ENCODE data around the gene CA12. TPM values are rescaled to one million over a fixed set of nuclear protein-coding genes. Genes with fewer than 3 reads are reported as not detected.
A peak's percentile ranks its signal among the peaks of the same experiment; 100 is the strongest.

Gene CA12
- total RNA-seq, 4 donors from 2014 or later, result 13.3 to 46.7 (median 17.5) TPM

DNA sequence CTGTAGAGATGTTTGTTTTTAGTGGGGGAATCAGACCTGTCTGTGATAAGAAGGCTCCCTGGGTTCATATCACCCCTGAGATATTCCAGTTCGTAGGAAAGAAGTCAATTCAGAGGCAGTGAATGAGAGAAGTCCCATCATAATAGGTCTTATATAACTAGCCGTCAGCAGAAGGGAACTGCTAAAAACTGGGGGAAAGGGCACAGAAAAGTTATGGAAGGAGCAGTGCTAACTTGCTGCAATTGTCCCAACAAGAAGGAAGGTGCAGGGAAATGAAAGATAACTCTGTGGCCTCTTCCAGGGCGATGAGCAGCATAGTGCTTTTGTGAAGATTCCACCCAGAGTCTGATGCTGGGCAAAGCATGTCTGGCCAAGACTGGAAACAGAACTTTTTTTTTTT, 9.0 kb upstream of the CA12 start:
- Histone ChIP-seq H3K9me3 (no peaks in the 10 kb centered on the region), H3K4me1 (peaks cover 0 to 37% (median 3%) of the 10 kb centered on the region in 3 donors), H3K27ac (no peak overlapping the region), H3K4me3 (no peak overlapping the region), H3K27me3 (no peaks in the 10 kb centered on the region), H3K36me3 (no peaks in the 10 kb centered on the region)
- ATAC-seq, result no peak
- WGBS, 2 donors (ENCODE audit: low coverage in 1 of 2), result 38 to 44% methylated on average over 2 to 3 of the region's 3 CpGs
- TF ChIP-seq POLR2A (IDR thresholded peaks at IDR 0.05) (no peak), POLR2AphosphoS5 (IDR thresholded peaks at IDR 0.05) (no peak), EP300 (IDR thresholded peaks at IDR 0.05) (no peak)
- TF ChIP-seq, protein P1, sequence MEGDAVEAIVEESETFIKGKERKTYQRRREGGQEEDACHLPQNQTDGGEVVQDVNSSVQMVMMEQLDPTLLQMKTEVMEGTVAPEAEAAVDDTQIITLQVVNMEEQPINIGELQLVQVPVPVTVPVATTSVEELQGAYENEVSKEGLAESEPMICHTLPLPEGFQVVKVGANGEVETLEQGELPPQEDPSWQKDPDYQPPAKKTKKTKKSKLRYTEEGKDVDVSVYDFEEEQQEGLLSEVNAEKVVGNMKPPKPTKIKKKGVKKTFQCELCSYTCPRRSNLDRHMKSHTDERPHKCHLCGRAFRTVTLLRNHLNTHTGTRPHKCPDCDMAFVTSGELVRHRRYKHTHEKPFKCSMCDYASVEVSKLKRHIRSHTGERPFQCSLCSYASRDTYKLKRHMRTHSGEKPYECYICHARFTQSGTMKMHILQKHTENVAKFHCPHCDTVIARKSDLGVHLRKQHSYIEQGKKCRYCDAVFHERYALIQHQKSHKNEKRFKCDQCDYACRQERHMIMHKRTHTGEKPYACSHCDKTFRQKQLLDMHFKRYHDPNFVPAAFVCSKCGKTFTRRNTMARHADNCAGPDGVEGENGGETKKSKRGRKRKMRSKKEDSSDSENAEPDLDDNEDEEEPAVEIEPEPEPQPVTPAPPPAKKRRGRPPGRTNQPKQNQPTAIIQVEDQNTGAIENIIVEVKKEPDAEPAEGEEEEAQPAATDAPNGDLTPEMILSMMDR (IDR thresholded peaks at IDR 0.05), result no peak

- TF ChIP-seq POLR2A (IDR thresholded peaks at IDR 0.05), result no peak
- no peak for ATAC-seq
- Histone ChIP-seq H3K27ac (no peak overlapping the region), H3K27me3 (no peaks in the 10 kb centered on the region), H3K9me3 (no peaks in the 10 kb centered on the region), H3K36me3 (no peaks in the 10 kb centered on the region), H3K4me3 (no peak overlapping the region), H3K4me1 (peaks cover 0 to 37% (median 3%) of the 10 kb centered on the region in 3 donors)
- WGBS, 2 donors (ENCODE audit: low coverage in 1 of 2), result 77 to 79% methylated on average over 4 to 5 of the region's 6 CpGs
These were observed 8.4 kb upstream of the CA12 start for GRCh38 chr15:63389902-63390670.

- H3K4me3 ChIP-seq, result no peak overlapping the region
- H3K4me1 ChIP-seq, result peaks cover 0 to 37% (median 3%) of the 10 kb centered on the region in 3 donors
- TF ChIP-seq EP300 (IDR thresholded peaks at IDR 0.05) (no peak), POLR2AphosphoS5 (IDR thresholded peaks at IDR 0.05) (no peak), POLR2A (IDR thresholded peaks at IDR 0.05) (no peak)
- TF ChIP-seq, protein P1 (IDR thresholded peaks at IDR 0.05), result no peak
- H3K9me3 ChIP-seq, result no peaks in the 10 kb centered on the region
- H3K36me3 ChIP-seq, result no peaks in the 10 kb centered on the region
- H3K27ac ChIP-seq, result peak overlapping the region in 1 of 4 donors; percentile 59
- ATAC-seq, result no peak
- H3K27me3 ChIP-seq, result no peaks in the 10 kb centered on the region
- 79 to 83% methylated on average over 1 to 2 of the region's 5 CpGs for WGBS, 2 donors (ENCODE audit: low coverage in 1 of 2)
These were observed 6.9 kb upstream of the CA12 start for GRCh38 chr15:63388511-63388910.

- no peak for TF ChIP-seq EP300 (IDR thresholded peaks at IDR 0.05)
- H3K27me3 ChIP-seq, result no peaks in the 10 kb centered on the region
- no peak for ATAC-seq
These were observed 6.3 kb upstream of the CA12 start for GRCh38 chr15:63387748-63388493.

GRCh38 chr15:63385911-63386531, 4.4 kb upstream of the CA12 start:
- H3K27ac ChIP-seq, result no peak overlapping the region
- peaks cover 0 to 40% (median 5%) of the 10 kb centered on the region in 3 donors for H3K4me1 ChIP-seq
- no peaks in the 10 kb centered on the region for H3K27me3 ChIP-seq
- no peaks in the 10 kb centered on the region for H3K9me3 ChIP-seq
- no peaks in the 10 kb centered on the region for H3K36me3 ChIP-seq
- ATAC-seq, result no peak
- no peak overlapping the region for H3K4me3 ChIP-seq
- no peak for TF ChIP-seq POLR2A (IDR thresholded peaks at IDR 0.05)
- TF ChIP-seq, protein P1 (IDR thresholded peaks at IDR 0.05), result no peak
- no peak for TF ChIP-seq EP300 (IDR thresholded peaks at IDR 0.05)
- no peak for TF ChIP-seq POLR2AphosphoS5 (IDR thresholded peaks at IDR 0.05)
- WGBS, 2 donors (ENCODE audit: low coverage in 1 of 2), result 78 to 100% methylated on average over 1 of the region's 1 CpG

More at GRCh38 chr15:63387748-63388493, 6.3 kb upstream of the CA12 start:
- H3K9me3 ChIP-seq, result no peaks in the 10 kb centered on the region
- peaks cover 0 to 37% (median 3%) of the 10 kb centered on the region in 3 donors for H3K4me1 ChIP-seq
- peak overlapping the region in 3 of 4 donors; percentile 32 to 59 (median 48) for H3K27ac ChIP-seq
- H3K36me3 ChIP-seq, result no peaks in the 10 kb centered on the region
- H3K4me3 ChIP-seq, result no peak overlapping the region
- WGBS, 2 donors (ENCODE audit: low coverage in 1 of 2), result 48 to 53% methylated on average over 7 to 11 of the region's 11 CpGs
